Activated B cell treated with CpG ODN at 0.5 μM for 24 hours (primary cell): Measurements from ENCODE around the gene SRP14. TPM values are rescaled to one million over a fixed set of nuclear protein-coding genes. Genes with fewer than 3 reads are reported as not detected.
"Not testable (repeated sequence)": the region's sequence is repeated elsewhere in the genome, so short reads cannot be mapped to it uniquely, and the experiment has no call there.

Experiments
- ATAC-seq: fragments of 200-7000 bp; cut with Tn5 transposase; one replicate; pipeline ENCODE4 v1.10.0; 2021; ENCODE audit warnings: low read depth, mild to moderate bottlenecking, moderate library complexity
- CTCF ChIA-PET: fragments of 350-600 bp; sonication (Branson Sonifier 250); formaldehyde crosslinking; loops from one replicate; lab custom pipeline; 2021; ENCODE audit warnings: antibody characterized with exemption; lab: Charles Lee
- POLR2A ChIA-PET: fragments of 350-600 bp; sonication (Branson Sonifier 250); formaldehyde crosslinking; loops from one replicate; lab custom pipeline; 2021; ENCODE audit warnings: antibody characterized with exemption; lab: Charles Lee
- DNase-seq: peaks from one replicate; pipeline ENCODE4 v3.0.0; 2022
- H3K27ac Mint-ChIP-seq: one replicate; pipeline ENCODE4 v1.8.0; 2020; ENCODE audit warnings: mixed read lengths
- H3K27me3 Mint-ChIP-seq: one replicate; pipeline ENCODE4 v1.8.0; 2021; ENCODE audit warnings: mixed read lengths
- H3K36me3 Mint-ChIP-seq: one replicate; pipeline ENCODE4 v1.8.0; 2021; ENCODE audit warnings: low read depth, mixed read lengths
- H3K4me1 Mint-ChIP-seq: one replicate; pipeline ENCODE4 v1.8.0; 2021; ENCODE audit warnings: mixed read lengths
- H3K4me3 Mint-ChIP-seq: one replicate; pipeline ENCODE4 v1.8.0; 2020; ENCODE audit warnings: mild to moderate bottlenecking, mixed read lengths
- H3K9me3 Mint-ChIP-seq: one replicate; pipeline ENCODE4 v1.8.0; 2020; ENCODE audit warnings: mixed read lengths
- CTCF ChIP-seq: fragments of 200-600 bp; IDR thresholded peaks from one replicate; pipeline ENCODE4 v1.8.0; 2022; ENCODE audit warnings: antibody characterized with exemption, mild to moderate bottlenecking
- intact Hi-C: fragments of 100-400 bp; cut with micrococcal nuclease; formaldehyde crosslinking; loops from one replicate; pipeline ENCODE4 v1.15.1; 2024
- total RNA-seq: library from RNA; stranded (reverse); gene quantifications from 2 replicates; pipeline ENCODE4 v1.2.3, GENCODE V29; 2022

The SRP14 gene
- total RNA-seq, 1 donor from 2014 or later = 183 TPM

DNA sequence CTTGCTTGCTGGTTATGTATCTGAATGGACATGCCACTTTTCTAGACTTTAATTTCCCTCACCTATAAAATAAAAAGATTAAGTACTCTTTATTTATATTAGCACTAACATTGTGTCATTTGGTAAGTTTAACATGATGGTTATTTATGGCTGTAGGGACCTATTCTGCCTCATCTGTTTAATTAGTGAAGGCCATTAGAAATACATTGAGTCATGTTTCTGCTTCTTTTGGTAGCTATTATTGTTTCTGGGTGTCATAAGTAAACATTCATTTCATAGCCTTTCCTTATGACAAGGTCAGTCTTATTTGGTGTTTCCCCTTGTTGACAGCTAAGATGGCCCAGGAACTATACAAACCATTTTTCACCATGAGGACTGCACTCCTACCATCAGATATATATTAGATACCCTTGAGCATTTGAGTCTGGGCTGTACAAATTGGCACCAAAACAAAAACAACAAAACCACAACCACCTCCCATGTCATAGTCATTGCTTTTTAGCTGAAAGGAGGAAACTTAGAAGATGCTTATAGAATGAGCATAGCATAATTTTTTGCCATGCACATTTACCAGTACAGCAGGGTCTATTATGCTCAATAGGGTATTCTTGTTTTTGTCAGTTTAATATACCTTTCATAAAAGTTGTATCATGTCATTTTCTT lies 39.3 kb downstream of the SRP14 start:
- TF ChIP-seq CTCF = no peak
- no peak overlapping the region for H3K4me3 Mint-ChIP-seq
- H3K27me3 Mint-ChIP-seq = no peaks in the 10 kb centered on the region
- peaks cover 37% of the 10 kb centered on the region for H3K36me3 Mint-ChIP-seq
- no peak for ATAC-seq
- peaks cover 6% of the 10 kb centered on the region for H3K4me1 Mint-ChIP-seq
- H3K9me3 Mint-ChIP-seq = no peaks in the 10 kb centered on the region
- H3K27ac Mint-ChIP-seq = no peak overlapping the region
- ChIA-PET CTCF (no interaction called here), POLR2A (no interaction called here)
- intact Hi-C loops = no loop called here
- no peak for DNase-seq

- no peaks in the 10 kb centered on the region for H3K27me3 Mint-ChIP-seq
Observed at GRCh38 chr15:39998511-39999077, 40.4 kb downstream of the SRP14 start.

DNA sequence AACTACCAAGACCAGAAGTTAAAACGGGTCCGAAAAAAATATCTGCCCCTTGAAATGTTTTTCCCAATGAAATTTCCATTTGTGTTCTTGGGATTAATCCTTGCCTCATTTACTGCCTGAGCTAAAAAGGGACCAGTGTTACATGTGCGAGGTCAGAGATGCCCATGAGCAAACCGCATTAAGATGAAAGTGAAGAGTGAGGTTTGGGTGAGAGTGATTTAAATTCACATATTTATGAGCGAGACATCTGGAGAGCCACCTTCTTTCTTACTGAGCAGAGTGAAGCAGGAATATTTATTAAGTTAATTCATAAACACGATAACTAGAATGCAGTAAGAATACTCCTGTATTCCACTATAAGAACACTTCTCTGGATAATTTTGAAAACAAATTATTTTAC lies 41.3 kb downstream of the SRP14 start:
- Mint-ChIP-seq H3K4me3 (no peak overlapping the region), H3K9me3 (no peaks in the 10 kb centered on the region), H3K27ac (no peak overlapping the region), H3K4me1 (peaks cover 6% of the 10 kb centered on the region), H3K36me3 (peaks cover 40% of the 10 kb centered on the region), H3K27me3 (no peaks in the 10 kb centered on the region)
- TF ChIP-seq CTCF = no peak
- no peak for DNase-seq
- intact Hi-C loops = no loop called here
- POLR2A ChIA-PET = interaction anchor here (0.7 kb wide), 1 partner anchor 146 kb away, joined by 3 read pairs; no protein-coding TSS in a partner anchor
- CTCF ChIA-PET = no interaction called here
- ATAC-seq = no peak

More at GRCh38 chr15:39998511-39999077, 40.4 kb downstream of the SRP14 start:
- POLR2A ChIA-PET = no interaction called here
- peaks cover 6% of the 10 kb centered on the region for H3K4me1 Mint-ChIP-seq
- no peak overlapping the region for H3K27ac Mint-ChIP-seq
- H3K4me3 Mint-ChIP-seq = no peak overlapping the region
- no peak for DNase-seq
- ATAC-seq = no peak
- peaks cover 38% of the 10 kb centered on the region for H3K36me3 Mint-ChIP-seq
- TF ChIP-seq CTCF = no peak
- intact Hi-C loops = no loop called here
- H3K9me3 Mint-ChIP-seq = no peaks in the 10 kb centered on the region
- CTCF ChIA-PET = no interaction called here

DNA sequence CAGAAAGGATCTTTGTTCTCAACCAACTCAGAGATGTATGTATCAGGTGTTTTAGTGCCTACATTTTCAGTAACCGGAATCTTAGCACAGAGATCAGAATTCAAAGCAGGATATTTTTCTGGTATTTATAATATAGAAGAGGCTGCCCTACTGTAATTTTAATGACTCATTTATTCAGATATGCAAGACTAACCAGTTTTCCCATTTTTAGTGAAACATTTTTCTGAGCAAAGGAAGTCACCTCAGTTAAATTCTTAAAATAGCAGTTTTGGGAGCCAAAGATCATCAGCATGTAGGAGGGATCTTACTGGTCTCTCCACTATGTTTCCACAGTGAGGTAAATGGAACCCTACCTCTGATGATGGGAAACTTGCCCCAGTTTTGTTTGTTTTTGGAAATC lies 42.0 kb downstream of the SRP14 start:
- TF ChIP-seq CTCF = no peak
- H3K9me3 Mint-ChIP-seq = no peaks in the 10 kb centered on the region
- H3K27me3 Mint-ChIP-seq = no peaks in the 10 kb centered on the region
- no peak for DNase-seq
- no peak overlapping the region for H3K4me3 Mint-ChIP-seq
- intact Hi-C loops = no loop called here
- POLR2A ChIA-PET = no interaction called here
- peaks cover 40% of the 10 kb centered on the region for H3K36me3 Mint-ChIP-seq
- no peak overlapping the region for H3K27ac Mint-ChIP-seq
- no peak for ATAC-seq
- peaks cover 6% of the 10 kb centered on the region for H3K4me1 Mint-ChIP-seq
- CTCF ChIA-PET = no interaction called here

GRCh38 chr15:39996228-39996627 lies 42.8 kb downstream of the SRP14 start:
- H3K36me3 Mint-ChIP-seq = peaks cover 46% of the 10 kb centered on the region
- H3K4me3 Mint-ChIP-seq, DNase-seq, H3K9me3 Mint-ChIP-seq, intact Hi-C loops, POLR2A ChIA-PET, H3K4me1 Mint-ChIP-seq, H3K27ac Mint-ChIP-seq, ATAC-seq, CTCF ChIA-PET, H3K27me3 Mint-ChIP-seq: not testable (repeated sequence)

DNA sequence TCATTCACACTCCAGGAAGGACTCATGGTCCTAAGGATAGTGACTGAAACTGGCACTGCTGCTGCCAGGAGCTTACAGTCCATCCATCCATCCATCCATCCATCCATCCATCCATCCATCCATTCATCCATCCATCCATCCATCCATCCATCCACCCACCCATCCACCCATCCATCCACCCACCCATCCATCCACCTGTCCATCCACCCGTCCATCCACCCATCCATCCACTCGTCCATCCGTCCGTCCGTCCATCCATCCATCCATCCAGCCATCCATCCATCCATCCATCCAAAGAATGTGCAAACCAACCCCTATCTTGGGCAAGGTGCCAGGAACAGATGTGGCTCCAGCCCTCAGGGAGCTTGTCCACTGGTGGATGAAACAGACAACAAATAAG lies 46.0 kb downstream of the SRP14 start:
- H3K4me3 Mint-ChIP-seq, intact Hi-C loops, DNase-seq, H3K9me3 Mint-ChIP-seq, CTCF ChIA-PET, H3K4me1 Mint-ChIP-seq, ATAC-seq, H3K27me3 Mint-ChIP-seq, H3K27ac Mint-ChIP-seq, POLR2A ChIA-PET: not testable (repeated sequence)
- H3K36me3 Mint-ChIP-seq = peaks cover 62% of the 10 kb centered on the region
